ENCODE data around the gene MROH2A. TPM values are rescaled to one million over a fixed set of nuclear protein-coding genes. Genes with fewer than 3 reads are reported as not detected.

Gene MROH2A
- total RNA-seq, 1 experiment from 2014 or later, result not detected

- TF ChIP-seq TEAD4 (CRISPR knock-in tag; IDR thresholded peaks at IDR 0.05) (no peak), PRDM15 (CRISPR knock-in tag; IDR thresholded peaks at IDR 0.05) (no peak), SMAD4 (CRISPR knock-in tag; IDR thresholded peaks at IDR 0.05) (no peak), ERG (CRISPR knock-in tag; IDR thresholded peaks at IDR 0.05) (no peak), NR2C2 (CRISPR knock-in tag; IDR thresholded peaks at IDR 0.05) (no peak), USF1 (CRISPR knock-in tag; IDR thresholded peaks at IDR 0.05) (no peak)
These were observed 38.6 kb downstream of the MROH2A start (continued) for GRCh38 chr2:233816771-233817170.

- DNase-seq (ENCODE audit: low spot score), result no peak
- ATAC-seq, result no peak
These were observed 39.3 kb downstream of the MROH2A start for GRCh38 chr2:233817361-233817911.

More at GRCh38 chr2:233817361-233817911, 39.3 kb downstream of the MROH2A start:
- Mint-ChIP-seq H3K4me1 (no peaks in the 10 kb centered on the region), H3K36me3 (no peaks in the 10 kb centered on the region), H3K27me3 (ENCODE audit: low read depth) (no peaks in the 10 kb centered on the region), H3K27ac (no peak overlapping the region), H3K9me3 (peaks cover 7% of the 10 kb centered on the region; the same call in 1 of the 2 replicates), H3K4me3 (no peak overlapping the region)
- TF ChIP-seq ZNF512 (CRISPR knock-in tag; IDR thresholded peaks at IDR 0.05; ENCODE audit: borderline replicate concordance) (no peak), MYBL2 (CRISPR knock-in tag; IDR thresholded peaks at IDR 0.05) (no peak), CTCF (IDR thresholded peaks at IDR 0.05) (no peak), HMGA2 (CRISPR knock-in tag; IDR thresholded peaks at IDR 0.05) (no peak), ZNF219 (CRISPR knock-in tag; IDR thresholded peaks at IDR 0.05; ENCODE audit: borderline replicate concordance) (no peak), ZNF671 (CRISPR knock-in tag; IDR thresholded peaks at IDR 0.05) (no peak), TEAD4 (CRISPR knock-in tag; IDR thresholded peaks at IDR 0.05) (no peak)
- ChIA-PET POLR2A (no interaction called here), CTCF (no interaction called here)
